ENCODE measurements around the gene CHP1. TPM values are rescaled to one million over a fixed set of nuclear protein-coding genes. Genes with fewer than 3 reads are reported as not detected.

Gene CHP1
- total and polyA plus RNA-seq, 9 of the 15 experiments (the other 6 are each of a cell fraction or from before 2014, with no cell fraction given), result 31.7 to 83.4 (median 67.6) TPM

DNA sequence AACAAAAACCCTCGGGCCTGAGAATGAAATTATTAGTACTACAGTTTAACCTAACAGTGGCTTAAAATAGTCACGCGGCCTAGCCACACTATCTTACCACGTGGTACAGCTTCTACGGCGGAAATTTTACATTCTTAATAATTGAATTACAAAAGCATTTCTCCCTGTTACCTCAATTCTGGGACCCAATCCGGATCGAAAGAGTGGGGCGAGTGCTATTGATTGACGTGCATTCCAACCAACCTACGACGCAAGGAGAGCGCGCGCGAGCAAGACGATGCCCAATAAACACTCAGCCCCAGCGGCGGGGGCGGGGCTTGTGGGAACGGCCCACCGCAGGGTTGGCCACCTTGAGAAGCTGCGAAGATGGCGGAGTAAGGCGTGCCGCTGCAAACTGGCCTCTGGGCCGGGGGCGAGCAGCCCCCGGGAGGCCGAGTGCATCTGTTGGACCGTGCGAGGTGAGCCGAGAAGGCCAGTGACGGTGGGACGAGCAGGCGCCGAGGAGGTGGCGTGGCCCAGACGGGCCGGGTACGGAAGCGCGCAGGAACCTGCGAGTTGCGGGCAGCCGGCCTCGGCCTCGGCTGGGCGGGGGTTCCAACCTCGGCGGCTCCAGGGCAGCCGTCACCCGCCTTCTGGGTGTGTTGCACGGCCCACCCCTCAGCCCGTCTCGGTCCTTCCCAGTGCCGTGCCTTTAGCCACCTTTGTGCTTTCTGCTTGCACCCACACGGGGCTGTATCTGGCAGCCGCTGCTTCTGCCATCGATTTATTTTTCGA lies 52.8 kb downstream of the CHP1 start (continued):
- TF ChIP-seq KDM4B (IDR thresholded peaks at IDR 0.05; ENCODE audit: borderline replicate concordance in 2 of 2, low read depth in 1 of 2) (no peak), NEUROD1 (IDR thresholded peaks at IDR 0.05; ENCODE audit: borderline replicate concordance, low read depth, low read length, partially characterized antibody) (peak; percentile 96), NCOR1 (IDR thresholded peaks at IDR 0.05) (no peak), CSDE1 (IDR thresholded peaks at IDR 0.05) (peak in 1 of 2 experiments; percentile 38; a peak in 1 of 4 replicates), POLR2H (tag; IDR thresholded peaks at IDR 0.05; ENCODE audit: low read depth) (peak; percentile 83), LARP7 (IDR thresholded peaks at IDR 0.05) (no peak; the same call in 1 of the 2 replicates), POLR2B (IDR thresholded peaks at IDR 0.05; ENCODE audit: low read depth, partially characterized antibody) (peak; percentile 95), KDM5B (IDR thresholded peaks at IDR 0.05; ENCODE audit: insufficient replicate concordance, low read depth, low read length) (peak; percentile 68)
- TF ChIP-seq, protein P1, sequence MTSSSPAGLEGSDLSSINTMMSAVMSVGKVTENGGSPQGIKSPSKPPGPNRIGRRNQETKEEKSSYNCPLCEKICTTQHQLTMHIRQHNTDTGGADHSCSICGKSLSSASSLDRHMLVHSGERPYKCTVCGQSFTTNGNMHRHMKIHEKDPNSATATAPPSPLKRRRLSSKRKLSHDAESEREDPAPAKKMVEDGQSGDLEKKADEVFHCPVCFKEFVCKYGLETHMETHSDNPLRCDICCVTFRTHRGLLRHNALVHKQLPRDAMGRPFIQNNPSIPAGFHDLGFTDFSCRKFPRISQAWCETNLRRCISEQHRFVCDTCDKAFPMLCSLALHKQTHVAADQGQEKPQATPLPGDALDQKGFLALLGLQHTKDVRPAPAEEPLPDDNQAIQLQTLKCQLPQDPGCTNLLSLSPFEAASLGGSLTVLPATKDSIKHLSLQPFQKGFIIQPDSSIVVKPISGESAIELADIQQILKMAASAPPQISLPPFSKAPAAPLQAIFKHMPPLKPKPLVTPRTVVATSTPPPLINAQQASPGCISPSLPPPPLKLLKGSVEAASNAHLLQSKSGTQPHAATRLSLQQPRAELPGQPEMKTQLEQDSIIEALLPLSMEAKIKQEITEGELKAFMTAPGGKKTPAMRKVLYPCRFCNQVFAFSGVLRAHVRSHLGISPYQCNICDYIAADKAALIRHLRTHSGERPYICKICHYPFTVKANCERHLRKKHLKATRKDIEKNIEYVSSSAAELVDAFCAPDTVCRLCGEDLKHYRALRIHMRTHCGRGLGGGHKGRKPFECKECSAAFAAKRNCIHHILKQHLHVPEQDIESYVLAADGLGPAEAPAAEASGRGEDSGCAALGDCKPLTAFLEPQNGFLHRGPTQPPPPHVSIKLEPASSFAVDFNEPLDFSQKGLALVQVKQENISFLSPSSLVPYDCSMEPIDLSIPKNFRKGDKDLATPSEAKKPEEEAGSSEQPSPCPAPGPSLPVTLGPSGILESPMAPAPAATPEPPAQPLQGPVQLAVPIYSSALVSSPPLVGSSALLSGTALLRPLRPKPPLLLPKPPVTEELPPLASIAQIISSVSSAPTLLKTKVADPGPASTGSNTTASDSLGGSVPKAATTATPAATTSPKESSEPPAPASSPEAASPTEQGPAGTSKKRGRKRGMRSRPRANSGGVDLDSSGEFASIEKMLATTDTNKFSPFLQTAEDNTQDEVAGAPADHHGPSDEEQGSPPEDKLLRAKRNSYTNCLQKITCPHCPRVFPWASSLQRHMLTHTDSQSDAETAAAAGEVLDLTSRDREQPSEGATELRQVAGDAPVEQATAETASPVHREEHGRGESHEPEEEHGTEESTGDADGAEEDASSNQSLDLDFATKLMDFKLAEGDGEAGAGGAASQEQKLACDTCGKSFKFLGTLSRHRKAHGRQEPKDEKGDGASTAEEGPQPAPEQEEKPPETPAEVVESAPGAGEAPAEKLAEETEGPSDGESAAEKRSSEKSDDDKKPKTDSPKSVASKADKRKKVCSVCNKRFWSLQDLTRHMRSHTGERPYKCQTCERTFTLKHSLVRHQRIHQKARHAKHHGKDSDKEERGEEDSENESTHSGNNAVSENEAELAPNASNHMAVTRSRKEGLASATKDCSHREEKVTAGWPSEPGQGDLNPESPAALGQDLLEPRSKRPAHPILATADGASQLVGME (CRISPR knock-in tag; IDR thresholded peaks at IDR 0.05), result peak; percentile 24; the same call in 1 of the 2 replicates
- TF ChIP-seq, protein P2, sequence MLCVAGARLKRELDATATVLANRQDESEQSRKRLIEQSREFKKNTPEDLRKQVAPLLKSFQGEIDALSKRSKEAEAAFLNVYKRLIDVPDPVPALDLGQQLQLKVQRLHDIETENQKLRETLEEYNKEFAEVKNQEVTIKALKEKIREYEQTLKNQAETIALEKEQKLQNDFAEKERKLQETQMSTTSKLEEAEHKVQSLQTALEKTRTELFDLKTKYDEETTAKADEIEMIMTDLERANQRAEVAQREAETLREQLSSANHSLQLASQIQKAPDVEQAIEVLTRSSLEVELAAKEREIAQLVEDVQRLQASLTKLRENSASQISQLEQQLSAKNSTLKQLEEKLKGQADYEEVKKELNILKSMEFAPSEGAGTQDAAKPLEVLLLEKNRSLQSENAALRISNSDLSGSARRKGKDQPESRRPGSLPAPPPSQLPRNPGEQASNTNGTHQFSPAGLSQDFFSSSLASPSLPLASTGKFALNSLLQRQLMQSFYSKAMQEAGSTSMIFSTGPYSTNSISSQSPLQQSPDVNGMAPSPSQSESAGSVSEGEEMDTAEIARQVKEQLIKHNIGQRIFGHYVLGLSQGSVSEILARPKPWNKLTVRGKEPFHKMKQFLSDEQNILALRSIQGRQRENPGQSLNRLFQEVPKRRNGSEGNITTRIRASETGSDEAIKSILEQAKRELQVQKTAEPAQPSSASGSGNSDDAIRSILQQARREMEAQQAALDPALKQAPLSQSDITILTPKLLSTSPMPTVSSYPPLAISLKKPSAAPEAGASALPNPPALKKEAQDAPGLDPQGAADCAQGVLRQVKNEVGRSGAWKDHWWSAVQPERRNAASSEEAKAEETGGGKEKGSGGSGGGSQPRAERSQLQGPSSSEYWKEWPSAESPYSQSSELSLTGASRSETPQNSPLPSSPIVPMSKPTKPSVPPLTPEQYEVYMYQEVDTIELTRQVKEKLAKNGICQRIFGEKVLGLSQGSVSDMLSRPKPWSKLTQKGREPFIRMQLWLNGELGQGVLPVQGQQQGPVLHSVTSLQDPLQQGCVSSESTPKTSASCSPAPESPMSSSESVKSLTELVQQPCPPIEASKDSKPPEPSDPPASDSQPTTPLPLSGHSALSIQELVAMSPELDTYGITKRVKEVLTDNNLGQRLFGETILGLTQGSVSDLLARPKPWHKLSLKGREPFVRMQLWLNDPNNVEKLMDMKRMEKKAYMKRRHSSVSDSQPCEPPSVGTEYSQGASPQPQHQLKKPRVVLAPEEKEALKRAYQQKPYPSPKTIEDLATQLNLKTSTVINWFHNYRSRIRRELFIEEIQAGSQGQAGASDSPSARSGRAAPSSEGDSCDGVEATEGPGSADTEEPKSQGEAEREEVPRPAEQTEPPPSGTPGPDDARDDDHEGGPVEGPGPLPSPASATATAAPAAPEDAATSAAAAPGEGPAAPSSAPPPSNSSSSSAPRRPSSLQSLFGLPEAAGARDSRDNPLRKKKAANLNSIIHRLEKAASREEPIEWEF (CRISPR knock-in tag; IDR thresholded peaks at IDR 0.05), result no peak
- TF ChIP-seq, protein P3, sequence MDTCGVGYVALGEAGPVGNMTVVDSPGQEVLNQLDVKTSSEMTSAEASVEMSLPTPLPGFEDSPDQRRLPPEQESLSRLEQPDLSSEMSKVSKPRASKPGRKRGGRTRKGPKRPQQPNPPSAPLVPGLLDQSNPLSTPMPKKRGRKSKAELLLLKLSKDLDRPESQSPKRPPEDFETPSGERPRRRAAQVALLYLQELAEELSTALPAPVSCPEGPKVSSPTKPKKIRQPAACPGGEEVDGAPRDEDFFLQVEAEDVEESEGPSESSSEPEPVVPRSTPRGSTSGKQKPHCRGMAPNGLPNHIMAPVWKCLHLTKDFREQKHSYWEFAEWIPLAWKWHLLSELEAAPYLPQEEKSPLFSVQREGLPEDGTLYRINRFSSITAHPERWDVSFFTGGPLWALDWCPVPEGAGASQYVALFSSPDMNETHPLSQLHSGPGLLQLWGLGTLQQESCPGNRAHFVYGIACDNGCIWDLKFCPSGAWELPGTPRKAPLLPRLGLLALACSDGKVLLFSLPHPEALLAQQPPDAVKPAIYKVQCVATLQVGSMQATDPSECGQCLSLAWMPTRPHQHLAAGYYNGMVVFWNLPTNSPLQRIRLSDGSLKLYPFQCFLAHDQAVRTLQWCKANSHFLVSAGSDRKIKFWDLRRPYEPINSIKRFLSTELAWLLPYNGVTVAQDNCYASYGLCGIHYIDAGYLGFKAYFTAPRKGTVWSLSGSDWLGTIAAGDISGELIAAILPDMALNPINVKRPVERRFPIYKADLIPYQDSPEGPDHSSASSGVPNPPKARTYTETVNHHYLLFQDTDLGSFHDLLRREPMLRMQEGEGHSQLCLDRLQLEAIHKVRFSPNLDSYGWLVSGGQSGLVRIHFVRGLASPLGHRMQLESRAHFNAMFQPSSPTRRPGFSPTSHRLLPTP (IDR thresholded peaks at IDR 0.05; ENCODE audit: borderline replicate concordance, extremely low read depth, insufficient read length), result no peak

Data from K562 (cell line).